CD8-positive, alpha-beta memory T cell (primary cell): ENCODE results near the gene PRICKLE3. TPM values are rescaled to one million over a fixed set of nuclear protein-coding genes. Genes with fewer than 3 reads are reported as not detected.

Experiments used
- CTCF ChIA-PET: fragments of 350-600 bp; sonication (Branson Sonifier 250); formaldehyde crosslinking; loops from one replicate; lab custom pipeline; 2021; ENCODE audit warnings: antibody characterized with exemption; lab: Charles Lee
- POLR2A ChIA-PET: fragments of 350-600 bp; sonication (Branson Sonifier 250); formaldehyde crosslinking; loops from one replicate; lab custom pipeline; 2021; ENCODE audit warnings: antibody characterized with exemption; lab: Charles Lee
- DNase-seq, 5 donors: peaks; one replicate each; pipeline versions ENCODE4 v3.0.0 to v3.0.0-alpha.2; 2020 to 2022; ENCODE audit warnings: mixed read lengths in 1 of 5
- H3K27ac ChIP-seq: one replicate; pipeline ENCODE4 v1.7.0; 2013; ENCODE audit warnings: low read depth, mild to moderate bottlenecking, low read length, moderate library complexity
- H3K27me3 ChIP-seq: 2 replicates; pipeline ENCODE4 v1.7.0; 2013; ENCODE audit warnings: low read length, mild to moderate bottlenecking; ENCODE audit not compliant: insufficient read depth, poor library complexity, severe bottlenecking
- H3K36me3 ChIP-seq: 2 replicates; pipeline ENCODE4 v1.7.0; 2013; ENCODE audit warnings: mild to moderate bottlenecking, low read length, moderate library complexity; ENCODE audit not compliant: insufficient read depth
- H3K4me1 ChIP-seq: 2 replicates; pipeline ENCODE4 v1.7.0; 2013; ENCODE audit warnings: mild to moderate bottlenecking, low read length, moderate library complexity; ENCODE audit not compliant: insufficient read depth
- H3K4me3 ChIP-seq: 2 replicates; pipeline ENCODE4 v1.7.0; 2013; ENCODE audit warnings: mild to moderate bottlenecking, low read length
- H3K9me3 ChIP-seq: 2 replicates; pipeline ENCODE4 v1.7.0; 2013; ENCODE audit warnings: mild to moderate bottlenecking, low read length
- H3K27ac Mint-ChIP-seq, 8 donors: one replicate each; pipeline ENCODE4 v1.8.0; 2020 to 2021; ENCODE audit warnings: mixed read lengths in 8 of 8, mild to moderate bottlenecking in 6 of 8, inconsistent platforms in 3 of 8, moderate library complexity in 3 of 8
- H3K27me3 Mint-ChIP-seq, 2 donors: one replicate each; pipeline ENCODE4 v1.8.0; 2020 to 2021; ENCODE audit warnings: mixed read lengths in 2 of 2, mild to moderate bottlenecking in 1 of 2, moderate library complexity in 1 of 2
- H3K36me3 Mint-ChIP-seq, 3 donors: one replicate each; pipeline ENCODE4 v1.8.0; 2020 to 2021; ENCODE audit warnings: mixed read lengths in 3 of 3, inconsistent platforms in 1 of 3, mild to moderate bottlenecking in 1 of 3
- H3K4me1 Mint-ChIP-seq, 3 donors: one replicate each; pipeline ENCODE4 v1.8.0; 2020 to 2021; ENCODE audit warnings: mixed read lengths in 3 of 3, inconsistent platforms in 1 of 3, mild to moderate bottlenecking in 1 of 3
- H3K4me3 Mint-ChIP-seq, 7 donors: one replicate each; pipeline ENCODE4 v1.8.0; 2020 to 2021; ENCODE audit warnings: mixed read lengths in 7 of 7, mild to moderate bottlenecking in 6 of 7, moderate library complexity in 4 of 7, inconsistent platforms in 2 of 7
- H3K9me3 Mint-ChIP-seq, 5 donors: one replicate each; pipeline ENCODE4 v1.8.0; 2020 to 2022; ENCODE audit warnings: mixed read lengths in 5 of 5, mild to moderate bottlenecking in 3 of 5, moderate library complexity in 2 of 5, inconsistent platforms in 1 of 5
- polyA plus RNA-seq: library from polyadenylated mRNA; unstranded; fragments of 300-500 nt; fragmentation: Illumina TruSeq; gene quantifications from one replicate; pipeline ENCODE4 v1.2.3, GENCODE V29; 2021
- total RNA-seq, 2 experiments: library from RNA; stranded (reverse); gene quantifications; one replicate each; pipeline ENCODE4 v1.2.3, GENCODE V29; 2021

Gene PRICKLE3, protein sequence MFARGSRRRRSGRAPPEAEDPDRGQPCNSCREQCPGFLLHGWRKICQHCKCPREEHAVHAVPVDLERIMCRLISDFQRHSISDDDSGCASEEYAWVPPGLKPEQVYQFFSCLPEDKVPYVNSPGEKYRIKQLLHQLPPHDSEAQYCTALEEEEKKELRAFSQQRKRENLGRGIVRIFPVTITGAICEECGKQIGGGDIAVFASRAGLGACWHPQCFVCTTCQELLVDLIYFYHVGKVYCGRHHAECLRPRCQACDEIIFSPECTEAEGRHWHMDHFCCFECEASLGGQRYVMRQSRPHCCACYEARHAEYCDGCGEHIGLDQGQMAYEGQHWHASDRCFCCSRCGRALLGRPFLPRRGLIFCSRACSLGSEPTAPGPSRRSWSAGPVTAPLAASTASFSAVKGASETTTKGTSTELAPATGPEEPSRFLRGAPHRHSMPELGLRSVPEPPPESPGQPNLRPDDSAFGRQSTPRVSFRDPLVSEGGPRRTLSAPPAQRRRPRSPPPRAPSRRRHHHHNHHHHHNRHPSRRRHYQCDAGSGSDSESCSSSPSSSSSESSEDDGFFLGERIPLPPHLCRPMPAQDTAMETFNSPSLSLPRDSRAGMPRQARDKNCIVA
- 10 to 100 TPM; 13.3 to 13.5 TPM for total RNA-seq
- polyA plus RNA-seq, result 3.0 TPM

DNA sequence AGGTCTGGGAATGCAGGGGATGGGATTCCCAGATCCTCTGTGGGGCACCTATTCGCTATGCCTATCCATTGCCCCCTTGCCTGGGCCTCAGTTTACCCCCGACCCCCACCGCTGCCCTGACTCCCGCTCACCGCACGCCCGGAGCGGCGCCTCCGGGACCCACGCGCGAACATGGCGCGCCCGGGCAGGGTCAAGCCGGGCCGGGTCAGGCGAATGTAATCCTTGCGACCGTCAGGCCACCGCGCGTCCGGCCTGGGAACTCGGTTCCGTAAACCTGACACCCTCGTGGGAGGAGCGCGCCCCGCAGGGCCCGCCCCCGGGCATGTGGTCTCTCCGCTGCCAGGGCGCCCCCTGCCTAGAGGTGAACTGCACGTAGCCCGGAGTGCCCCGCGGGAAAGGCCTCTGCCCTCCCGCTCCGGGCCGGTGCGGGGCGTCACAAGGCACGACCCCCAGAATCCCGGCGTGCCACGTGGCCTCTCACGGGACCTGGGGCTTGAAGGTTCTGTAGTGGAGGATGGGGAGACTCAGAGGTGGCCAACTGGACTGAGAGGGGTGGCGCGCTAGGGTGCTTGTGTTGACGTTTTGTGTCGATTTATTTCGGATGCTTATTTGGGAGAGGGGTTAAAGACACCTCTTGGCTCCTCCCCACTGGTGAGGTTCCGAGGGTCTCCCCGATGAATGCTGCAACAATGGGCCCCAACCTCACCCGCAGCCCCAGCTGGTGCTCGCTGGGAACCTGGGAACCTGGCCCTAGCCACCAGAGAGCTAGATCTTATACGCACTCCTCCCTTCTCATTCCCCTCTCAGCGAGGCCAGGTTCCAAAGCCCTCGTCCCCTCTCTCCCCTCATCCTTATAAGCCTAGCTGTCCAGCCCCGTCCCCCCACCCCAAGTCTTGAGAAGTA lies at the start of gene PRICKLE3:
Gene PRICKLE3 (minus strand): TSS at position 249 of the 903 bp plus-strand sequence. CDS start 76 bp downstream, at position 173.
- no peaks in the 10 kb centered on the region for H3K36me3 ChIP-seq
- DNase-seq, result peak; percentile 58 to 81 (median 63)
- ChIA-PET CTCF (no interaction called here), POLR2A (interaction anchor here (0.6 to 1.0 kb wide), 4 partner anchors 14 to 83 kb away, joined by 3 to 5 read pairs (median 3); partner anchors contain the start of genes PLP2 and PPP1R3F)
- H3K4me1 Mint-ChIP-seq, result peaks cover 13 to 19% (median 14%) of the 10 kb centered on the region in 3 donors
- no peaks in the 10 kb centered on the region for H3K9me3 Mint-ChIP-seq
- peaks cover 3 to 10% (median 4%) of the 10 kb centered on the region in 3 donors for H3K36me3 Mint-ChIP-seq
- H3K4me1 ChIP-seq, result peaks cover 7% of the 10 kb centered on the region
- no peaks in the 10 kb centered on the region for H3K27me3 ChIP-seq
- H3K4me3 ChIP-seq, result peak within 1 kb of the TSS; percentile 60
- H3K9me3 ChIP-seq, result no peaks in the 10 kb centered on the region
- peaks cover 0 to 4% of the 10 kb centered on the region in 2 donors for H3K27me3 Mint-ChIP-seq
- H3K27ac Mint-ChIP-seq, result peak within 1 kb of the TSS in 4 of 8 donors; percentile 59 to 91 (median 80)
- peak within 1 kb of the TSS; percentile 61 for H3K27ac ChIP-seq
- H3K4me3 Mint-ChIP-seq, result peak within 1 kb of the TSS; percentile 68 to 85 (median 80)

DNA sequence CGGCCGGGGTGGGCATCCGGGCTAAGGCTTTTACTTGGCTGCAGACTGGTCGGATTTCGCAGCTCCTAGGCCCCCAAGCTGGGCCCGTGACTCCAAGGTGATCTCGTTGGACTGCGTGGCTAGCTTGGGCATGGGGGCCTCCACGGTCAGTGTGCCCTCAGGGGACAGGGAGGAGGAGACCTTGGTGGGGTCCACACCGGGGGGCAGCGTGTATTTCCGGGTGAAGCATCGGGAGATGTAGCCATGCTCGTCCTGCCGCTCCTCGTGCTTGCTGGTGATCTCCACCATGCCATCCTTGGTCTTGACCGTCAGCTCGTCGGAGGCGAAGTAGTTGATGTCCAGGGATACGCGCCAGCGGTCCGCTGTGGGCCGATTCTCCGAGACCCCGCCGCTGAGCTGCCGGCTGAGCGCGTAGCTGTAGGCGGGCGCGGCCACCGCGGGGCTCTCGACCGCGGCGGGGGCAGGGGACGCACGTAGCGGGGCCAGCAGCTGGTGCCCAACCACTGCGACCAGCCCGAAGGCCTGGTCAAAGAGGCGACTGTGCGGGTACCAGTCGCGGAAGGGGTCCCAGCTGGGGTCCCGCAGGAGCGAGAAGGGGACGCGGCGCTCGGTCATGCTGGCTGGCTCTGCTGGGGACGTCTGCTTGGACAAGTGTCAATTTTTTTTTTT lies 47.8 kb upstream of the PRICKLE3 start:
- ChIA-PET POLR2A (no interaction called here), CTCF (no interaction called here)
- Mint-ChIP-seq H3K4me3 (peak overlapping the region in 1 of 7 donors; percentile 34), H3K36me3 (peaks cover 0 to 10% (median 0%) of the 10 kb centered on the region in 3 donors), H3K4me1 (peaks cover 22 to 43% (median 31%) of the 10 kb centered on the region in 3 donors), H3K27me3 (peaks cover 0 to 1% of the 10 kb centered on the region in 2 donors), H3K9me3 (no peaks in the 10 kb centered on the region), H3K27ac (no peak overlapping the region)
- DNase-seq, result no peak
- H3K9me3 ChIP-seq, result no peaks in the 10 kb centered on the region
- H3K4me1 ChIP-seq, result peaks cover 29% of the 10 kb centered on the region
- H3K27me3 ChIP-seq, result no peaks in the 10 kb centered on the region
- no peak overlapping the region for H3K4me3 ChIP-seq
- H3K27ac ChIP-seq, result no peak overlapping the region
- H3K36me3 ChIP-seq, result no peaks in the 10 kb centered on the region

DNA sequence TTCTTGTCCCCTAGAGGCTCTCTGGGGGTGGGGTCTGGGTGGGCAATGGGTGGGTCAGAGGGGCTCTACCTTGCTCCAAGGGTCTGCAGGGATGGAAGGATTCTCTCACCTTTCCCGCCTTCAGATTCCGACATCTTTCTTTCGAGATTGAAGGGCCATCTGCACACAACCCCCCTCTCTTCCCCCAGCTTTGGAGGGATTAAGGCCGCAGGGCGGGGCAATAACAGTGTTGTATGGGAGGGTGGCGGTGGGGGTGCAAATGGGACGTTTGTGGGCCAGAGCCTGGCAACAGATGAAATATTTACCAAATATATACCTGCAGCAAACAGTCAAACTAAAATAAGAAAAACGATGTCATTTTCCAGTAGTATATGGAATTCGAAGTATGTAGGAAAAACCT lies 47.0 kb upstream of the PRICKLE3 start, which contains the start of gene CACNA1F:
Gene CACNA1F (minus strand): TSS at position 165 of the 400 bp plus-strand sequence. CDS start 31 bp downstream, at position 134.
- ChIA-PET POLR2A (no interaction called here), CTCF (no interaction called here)
- H3K27ac Mint-ChIP-seq, result peak within 1 kb of the TSS in 4 of 8 donors; percentile 31 to 82 (median 51)
- Histone ChIP-seq H3K36me3 (no peaks in the 10 kb centered on the region), H3K27me3 (no peaks in the 10 kb centered on the region), H3K4me3 (no peak within 1 kb of the TSS), H3K4me1 (peaks cover 29% of the 10 kb centered on the region), H3K27ac (no peak within 1 kb of the TSS), H3K9me3 (no peaks in the 10 kb centered on the region)
- peaks cover 22 to 43% (median 31%) of the 10 kb centered on the region in 3 donors for H3K4me1 Mint-ChIP-seq
- H3K4me3 Mint-ChIP-seq, result peak within 1 kb of the TSS in 3 of 7 donors; percentile 24 to 74 (median 34)
- DNase-seq, result no peak
- H3K27me3 Mint-ChIP-seq, result peaks cover 0 to 1% of the 10 kb centered on the region in 2 donors
- H3K9me3 Mint-ChIP-seq, result no peaks in the 10 kb centered on the region
- peaks cover 0 to 7% (median 0%) of the 10 kb centered on the region in 3 donors for H3K36me3 Mint-ChIP-seq

DNA sequence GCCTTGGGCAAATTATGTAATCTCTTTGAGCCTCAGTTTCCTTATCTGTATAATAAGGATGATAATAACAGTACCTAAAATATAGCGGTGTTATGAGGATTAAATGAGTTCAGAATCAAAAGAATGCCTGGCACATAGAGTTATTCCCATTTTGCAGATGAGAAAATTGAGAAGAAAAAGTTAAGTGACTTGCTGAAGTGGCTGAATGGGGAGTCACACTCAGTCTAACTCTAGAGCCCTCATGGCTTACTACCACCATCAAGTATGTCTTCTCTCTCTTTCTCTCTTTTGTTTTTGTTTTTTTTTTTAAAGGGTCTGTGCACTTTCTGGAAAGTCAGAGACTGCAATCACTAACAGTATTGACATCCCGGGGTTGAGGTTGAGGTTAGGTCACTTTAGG lies 46.4 kb upstream of the PRICKLE3 start:
- Mint-ChIP-seq H3K36me3 (peaks cover 0 to 7% (median 0%) of the 10 kb centered on the region in 3 donors), H3K4me3 (peak overlapping the region in 1 of 7 donors; percentile 24), H3K9me3 (no peaks in the 10 kb centered on the region), H3K4me1 (peaks cover 22 to 41% (median 30%) of the 10 kb centered on the region in 3 donors), H3K27me3 (peaks cover 0 to 1% of the 10 kb centered on the region in 2 donors), H3K27ac (peak overlapping the region in 3 of 8 donors; percentile 31 to 82 (median 42))
- H3K4me1 ChIP-seq, result peaks cover 29% of the 10 kb centered on the region
- POLR2A ChIA-PET, result no interaction called here
- no peaks in the 10 kb centered on the region for H3K36me3 ChIP-seq
- CTCF ChIA-PET, result no interaction called here
- no peak for DNase-seq
- no peak overlapping the region for H3K4me3 ChIP-seq
- no peaks in the 10 kb centered on the region for H3K9me3 ChIP-seq
- H3K27me3 ChIP-seq, result no peaks in the 10 kb centered on the region
- no peak overlapping the region for H3K27ac ChIP-seq

- H3K27me3 Mint-ChIP-seq, result peaks cover 0 to 4% of the 10 kb centered on the region in 2 donors
- ChIA-PET POLR2A (interaction anchor here (0.6 kb wide), 2 partner anchors 41 to 601 kb away, joined by 5 to 15 read pairs; no protein-coding TSS in a partner anchor), CTCF (no interaction called here)
- peaks cover 13 to 31% (median 19%) of the 10 kb centered on the region in 3 donors for H3K4me1 Mint-ChIP-seq
- Histone ChIP-seq H3K4me3 (no peak overlapping the region), H3K27me3 (no peaks in the 10 kb centered on the region), H3K9me3 (no peaks in the 10 kb centered on the region), H3K27ac (peak overlapping the region; percentile 74), H3K36me3 (no peaks in the 10 kb centered on the region), H3K4me1 (peaks cover 18% of the 10 kb centered on the region)
- peak overlapping the region; percentile 29 to 98 (median 90) for H3K27ac Mint-ChIP-seq
- peaks cover 0 to 3% (median 0%) of the 10 kb centered on the region in 3 donors for H3K36me3 Mint-ChIP-seq
- H3K4me3 Mint-ChIP-seq, result peak overlapping the region in 6 of 7 donors; percentile 43 to 87 (median 79)
- H3K9me3 Mint-ChIP-seq, result no peaks in the 10 kb centered on the region
- no peak for DNase-seq
Observed at GRCh38 chrX:49231333-49232000, 45.3 kb upstream of the PRICKLE3 start.

DNA sequence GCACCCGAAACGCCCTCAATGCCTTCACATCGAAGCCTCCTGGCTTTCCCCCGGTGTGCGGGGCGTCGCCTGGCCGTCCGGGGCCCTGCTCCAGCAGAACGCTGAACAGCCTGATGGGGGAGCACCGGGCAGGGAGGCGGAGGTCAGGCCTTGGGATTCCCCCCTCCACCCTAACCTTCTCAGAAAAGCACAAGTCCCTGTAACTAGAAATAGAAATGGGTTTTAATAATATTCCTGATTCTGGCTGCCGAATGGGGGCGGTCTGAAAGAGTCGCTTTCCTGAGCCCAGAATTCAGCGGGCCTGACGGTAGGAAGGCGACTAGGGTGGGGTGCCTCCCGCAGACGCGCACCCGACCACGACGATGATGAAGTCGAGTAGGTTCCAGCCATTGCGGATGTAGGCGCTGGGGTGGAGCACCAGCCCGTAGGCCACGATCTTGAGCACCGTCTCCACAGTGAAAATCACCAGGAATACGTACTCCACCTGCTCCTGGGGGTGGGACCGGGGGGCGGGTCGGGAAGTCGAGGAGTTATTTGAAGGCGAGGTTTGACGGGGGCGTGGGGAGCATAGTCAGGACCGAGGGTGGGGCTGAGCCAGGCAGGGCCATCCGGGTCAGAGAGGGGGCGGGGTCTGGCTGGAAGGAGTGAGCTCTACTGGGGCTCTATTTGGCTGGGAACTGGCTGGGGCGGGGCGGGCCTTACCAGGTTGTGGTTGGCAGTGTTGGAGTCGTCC lies 44.5 kb upstream of the PRICKLE3 start:
- Mint-ChIP-seq H3K9me3 (no peaks in the 10 kb centered on the region), H3K36me3 (peaks cover 0 to 3% (median 0%) of the 10 kb centered on the region in 3 donors), H3K27me3 (peaks cover 0 to 4% of the 10 kb centered on the region in 2 donors), H3K27ac (peak overlapping the region; percentile 88 to 98 (median 94)), H3K4me1 (peaks cover 12 to 29% (median 17%) of the 10 kb centered on the region in 3 donors), H3K4me3 (peak overlapping the region; percentile 77 to 90 (median 83))
- peaks cover 17% of the 10 kb centered on the region for H3K4me1 ChIP-seq
- H3K36me3 ChIP-seq, result no peaks in the 10 kb centered on the region
- ChIA-PET CTCF (no interaction called here), POLR2A (interaction anchor here (0.6 kb wide), 2 partner anchors 40 to 600 kb away, joined by 5 to 15 read pairs; no protein-coding TSS in a partner anchor)
- H3K4me3 ChIP-seq, result peak overlapping the region; percentile 45
- H3K9me3 ChIP-seq, result no peaks in the 10 kb centered on the region
- H3K27ac ChIP-seq, result peak overlapping the region; percentile 74
- no peaks in the 10 kb centered on the region for H3K27me3 ChIP-seq
- peak; percentile 28 to 72 (median 45) for DNase-seq
